HPDE6-E6E7 (cell line): ENCODE measurements around the gene RBPJL.
A peak's percentile ranks its signal among the peaks of the same experiment; 100 is the strongest.

Experiments
- DNase-seq: peaks from one replicate; pipeline ENCODE4 v3.0.0; 2011; ENCODE audit warnings: missing footprints; ENCODE audit errors: extremely low spot score

Gene RBPJL

GRCh38 chr20:45359406-45360148 is 52.9 kb downstream of the RBPJL start:
- DNase-seq: peak; percentile 92

- DNase-seq: no peak
These were observed 55.2 kb downstream of the RBPJL start for GRCh38 chr20:45361793-45362192.

- peak; percentile 100 for DNase-seq
These were observed 56.4 kb downstream of the RBPJL start, which contains the start of gene SYS1 for GRCh38 chr20:45362804-45363610. Gene SYS1 (plus strand): TSS chr20:45363156. CDS start chr20:45363532, 376 bp downstream.

- no peak for DNase-seq
These were observed 57.2 kb downstream of the RBPJL start for GRCh38 chr20:45363611-45364492.

GRCh38 chr20:45365444-45365970 is 58.9 kb downstream of the RBPJL start:
- no peak for DNase-seq

- DNase-seq: no peak
These were observed 59.6 kb downstream of the RBPJL start for GRCh38 chr20:45366192-45366591.

- no peak for DNase-seq
These were observed 60.0 kb downstream of the RBPJL start for GRCh38 chr20:45366631-45367030.

- no peak for DNase-seq
These were observed 60.5 kb downstream of the RBPJL start for GRCh38 chr20:45367126-45367525.
